ENCODE data around the gene RFC1. TPM values are rescaled to one million over a fixed set of nuclear protein-coding genes. Genes with fewer than 3 reads are reported as not detected.
"Not testable (repeated sequence)": the region's sequence is repeated elsewhere in the genome, so short reads cannot be mapped to it uniquely, and the experiment has no call there.

The RFC1 gene
- polyA plus RNA-seq, 2 donors, result 5.2 to 13.3 TPM

GRCh38 chr4:39292433-39292832 is 73.7 kb downstream of the RFC1 start:
- H3K4me3 ChIP-seq (ENCODE audit: low read depth in 1 of 2, low read length in 2 of 2); H3K27ac ChIP-seq (ENCODE audit: low read depth in 2 of 2, low read length in 1 of 2); H3K4me1 ChIP-seq (ENCODE audit: control insufficient read depth in 2 of 2, insufficient read depth in 2 of 2, low read length in 1 of 2); H3K9me3 ChIP-seq (ENCODE audit: control insufficient read depth in 2 of 2, insufficient read depth in 1 of 2, low read depth in 1 of 2, low read length in 1 of 2); H3K27me3 ChIP-seq (ENCODE audit: control insufficient read depth in 1 of 2, insufficient read depth in 2 of 2, low read length in 2 of 2): not testable (repeated sequence)
- peaks cover 5 to 19% of the 10 kb centered on the region in 2 donors for H3K36me3 ChIP-seq (ENCODE audit: control insufficient read depth in 2 of 2, insufficient read depth in 2 of 2, low read length in 1 of 2)
- 98% methylated on average over 5 of the region's 5 CpGs for WGBS, 2 donors

GRCh38 chr4:39291686-39292085 is 74.5 kb downstream of the RFC1 start:
- H3K27ac ChIP-seq (ENCODE audit: low read depth in 2 of 2, low read length in 1 of 2), result no peak overlapping the region
- 90 to 93% methylated on average over 2 of the region's 2 CpGs for WGBS, 2 donors
- no peak overlapping the region for H3K4me3 ChIP-seq (ENCODE audit: low read depth in 1 of 2, low read length in 2 of 2)
- H3K27me3 ChIP-seq (ENCODE audit: control insufficient read depth in 1 of 2, insufficient read depth in 2 of 2, low read length in 2 of 2), result no peaks in the 10 kb centered on the region
- no peaks in the 10 kb centered on the region for H3K9me3 ChIP-seq (ENCODE audit: control insufficient read depth in 2 of 2, insufficient read depth in 1 of 2, low read depth in 1 of 2, low read length in 1 of 2)
- H3K36me3 ChIP-seq (ENCODE audit: control insufficient read depth in 2 of 2, insufficient read depth in 2 of 2, low read length in 1 of 2), result peaks cover 7 to 19% of the 10 kb centered on the region in 2 donors
- no peaks in the 10 kb centered on the region for H3K4me1 ChIP-seq (ENCODE audit: control insufficient read depth in 2 of 2, insufficient read depth in 2 of 2, low read length in 1 of 2)

GRCh38 chr4:39287223-39287622 is 78.9 kb downstream of the RFC1 start:
- H3K27me3 ChIP-seq (ENCODE audit: control insufficient read depth in 1 of 2, insufficient read depth in 2 of 2, low read length in 2 of 2), result no peaks in the 10 kb centered on the region
- no peaks in the 10 kb centered on the region for H3K4me1 ChIP-seq (ENCODE audit: control insufficient read depth in 2 of 2, insufficient read depth in 2 of 2, low read length in 1 of 2)
- no peaks in the 10 kb centered on the region for H3K9me3 ChIP-seq (ENCODE audit: control insufficient read depth in 2 of 2, insufficient read depth in 1 of 2, low read depth in 1 of 2, low read length in 1 of 2)
- WGBS, 2 donors, result 90 to 93% methylated on average over 4 of the region's 4 CpGs
- no peak overlapping the region for H3K27ac ChIP-seq (ENCODE audit: low read depth in 2 of 2, low read length in 1 of 2)
- no peak overlapping the region for H3K4me3 ChIP-seq (ENCODE audit: low read depth in 1 of 2, low read length in 2 of 2)
- peaks cover 8 to 20% of the 10 kb centered on the region in 2 donors for H3K36me3 ChIP-seq (ENCODE audit: control insufficient read depth in 2 of 2, insufficient read depth in 2 of 2, low read length in 1 of 2)

GRCh38 chr4:39286263-39286662 is 79.9 kb downstream of the RFC1 start:
- Histone ChIP-seq H3K27ac (ENCODE audit: low read depth in 2 of 2, low read length in 1 of 2) (no peak overlapping the region), H3K4me1 (ENCODE audit: control insufficient read depth in 2 of 2, insufficient read depth in 2 of 2, low read length in 1 of 2) (no peaks in the 10 kb centered on the region), H3K27me3 (ENCODE audit: control insufficient read depth in 1 of 2, insufficient read depth in 2 of 2, low read length in 2 of 2) (no peaks in the 10 kb centered on the region), H3K36me3 (ENCODE audit: control insufficient read depth in 2 of 2, insufficient read depth in 2 of 2, low read length in 1 of 2) (peaks cover 8 to 13% of the 10 kb centered on the region in 2 donors), H3K9me3 (ENCODE audit: control insufficient read depth in 2 of 2, insufficient read depth in 1 of 2, low read depth in 1 of 2, low read length in 1 of 2) (no peaks in the 10 kb centered on the region), H3K4me3 (ENCODE audit: low read depth in 1 of 2, low read length in 2 of 2) (no peak overlapping the region)
- WGBS, 2 donors, result 93 to 97% methylated on average over 2 of the region's 2 CpGs

- 92 to 96% methylated on average over 2 of the region's 2 CpGs for WGBS, 2 donors
- no peaks in the 10 kb centered on the region for H3K27me3 ChIP-seq (ENCODE audit: control insufficient read depth in 1 of 2, insufficient read depth in 2 of 2, low read length in 2 of 2)
- no peaks in the 10 kb centered on the region for H3K9me3 ChIP-seq (ENCODE audit: control insufficient read depth in 2 of 2, insufficient read depth in 1 of 2, low read depth in 1 of 2, low read length in 1 of 2)
- peaks cover 8 to 13% of the 10 kb centered on the region in 2 donors for H3K36me3 ChIP-seq (ENCODE audit: control insufficient read depth in 2 of 2, insufficient read depth in 2 of 2, low read length in 1 of 2)
- H3K4me1 ChIP-seq (ENCODE audit: control insufficient read depth in 2 of 2, insufficient read depth in 2 of 2, low read length in 1 of 2), result no peaks in the 10 kb centered on the region
- no peak overlapping the region for H3K4me3 ChIP-seq (ENCODE audit: low read depth in 1 of 2, low read length in 2 of 2)
- H3K27ac ChIP-seq (ENCODE audit: low read depth in 2 of 2, low read length in 1 of 2), result no peak overlapping the region
Measured at GRCh38 chr4:39285853-39286252, 80.3 kb downstream of the RFC1 start.

- Histone ChIP-seq H3K4me1 (ENCODE audit: control insufficient read depth in 2 of 2, insufficient read depth in 2 of 2, low read length in 1 of 2) (no peaks in the 10 kb centered on the region), H3K27ac (ENCODE audit: low read depth in 2 of 2, low read length in 1 of 2) (no peak overlapping the region), H3K27me3 (ENCODE audit: control insufficient read depth in 1 of 2, insufficient read depth in 2 of 2, low read length in 2 of 2) (no peaks in the 10 kb centered on the region), H3K9me3 (ENCODE audit: control insufficient read depth in 2 of 2, insufficient read depth in 1 of 2, low read depth in 1 of 2, low read length in 1 of 2) (no peaks in the 10 kb centered on the region), H3K4me3 (ENCODE audit: low read depth in 1 of 2, low read length in 2 of 2) (no peak overlapping the region), H3K36me3 (ENCODE audit: control insufficient read depth in 2 of 2, insufficient read depth in 2 of 2, low read length in 1 of 2) (peaks cover 8 to 13% of the 10 kb centered on the region in 2 donors)
- 69 to 71% methylated on average over 7 of the region's 7 CpGs for WGBS, 2 donors
Measured at GRCh38 chr4:39285111-39285795, 80.9 kb downstream of the RFC1 start.

GRCh38 chr4:39280770-39281169 is 85.4 kb downstream of the RFC1 start:
- no peaks in the 10 kb centered on the region for H3K4me1 ChIP-seq (ENCODE audit: control insufficient read depth in 2 of 2, insufficient read depth in 2 of 2, low read length in 1 of 2)
- peaks cover 0 to 2% of the 10 kb centered on the region in 2 donors for H3K36me3 ChIP-seq (ENCODE audit: control insufficient read depth in 2 of 2, insufficient read depth in 2 of 2, low read length in 1 of 2)
- no peak overlapping the region for H3K4me3 ChIP-seq (ENCODE audit: low read depth in 1 of 2, low read length in 2 of 2)
- no peaks in the 10 kb centered on the region for H3K9me3 ChIP-seq (ENCODE audit: control insufficient read depth in 2 of 2, insufficient read depth in 1 of 2, low read depth in 1 of 2, low read length in 1 of 2)
- H3K27me3 ChIP-seq (ENCODE audit: control insufficient read depth in 1 of 2, insufficient read depth in 2 of 2, low read length in 2 of 2), result no peaks in the 10 kb centered on the region
- WGBS, 2 donors, result 96 to 98% methylated on average over 2 of the region's 2 CpGs
- no peak overlapping the region for H3K27ac ChIP-seq (ENCODE audit: low read depth in 2 of 2, low read length in 1 of 2)

GRCh38 chr4:39279416-39279815 is 86.7 kb downstream of the RFC1 start:
- no peak overlapping the region for H3K27ac ChIP-seq (ENCODE audit: low read depth in 2 of 2, low read length in 1 of 2)
- H3K9me3 ChIP-seq (ENCODE audit: control insufficient read depth in 2 of 2, insufficient read depth in 1 of 2, low read depth in 1 of 2, low read length in 1 of 2), result no peaks in the 10 kb centered on the region
- H3K27me3 ChIP-seq (ENCODE audit: control insufficient read depth in 1 of 2, insufficient read depth in 2 of 2, low read length in 2 of 2), result no peaks in the 10 kb centered on the region
- H3K4me1 ChIP-seq (ENCODE audit: control insufficient read depth in 2 of 2, insufficient read depth in 2 of 2, low read length in 1 of 2), result no peaks in the 10 kb centered on the region
- no peak overlapping the region for H3K4me3 ChIP-seq (ENCODE audit: low read depth in 1 of 2, low read length in 2 of 2)
- WGBS, 2 donors, result 78 to 87% methylated on average over 5 of the region's 5 CpGs
- peaks cover 0 to 5% of the 10 kb centered on the region in 2 donors for H3K36me3 ChIP-seq (ENCODE audit: control insufficient read depth in 2 of 2, insufficient read depth in 2 of 2, low read length in 1 of 2)

- H3K9me3 ChIP-seq (ENCODE audit: control insufficient read depth in 2 of 2, insufficient read depth in 1 of 2, low read depth in 1 of 2, low read length in 1 of 2), result no peaks in the 10 kb centered on the region
- H3K27me3 ChIP-seq (ENCODE audit: control insufficient read depth in 1 of 2, insufficient read depth in 2 of 2, low read length in 2 of 2), result no peaks in the 10 kb centered on the region
- no peak overlapping the region for H3K4me3 ChIP-seq (ENCODE audit: low read depth in 1 of 2, low read length in 2 of 2)
- H3K27ac ChIP-seq (ENCODE audit: low read depth in 2 of 2, low read length in 1 of 2), result no peak overlapping the region
- no peaks in the 10 kb centered on the region for H3K4me1 ChIP-seq (ENCODE audit: control insufficient read depth in 2 of 2, insufficient read depth in 2 of 2, low read length in 1 of 2)
- 87 to 93% methylated on average over 9 of the region's 9 CpGs for WGBS, 2 donors
- H3K36me3 ChIP-seq (ENCODE audit: control insufficient read depth in 2 of 2, insufficient read depth in 2 of 2, low read length in 1 of 2), result peaks cover 0 to 5% of the 10 kb centered on the region in 2 donors
Measured at GRCh38 chr4:39278476-39278875, 87.7 kb downstream of the RFC1 start.

- not testable (repeated sequence) for H3K36me3 ChIP-seq (ENCODE audit: control insufficient read depth in 2 of 2, insufficient read depth in 2 of 2, low read length in 1 of 2)
Measured at GRCh38 chr4:39277661-39278060, 88.5 kb downstream of the RFC1 start.

More at GRCh38 chr4:39277661-39278060, 88.5 kb downstream of the RFC1 start:
- H3K27me3 ChIP-seq (ENCODE audit: control insufficient read depth in 1 of 2, insufficient read depth in 2 of 2, low read length in 2 of 2); H3K27ac ChIP-seq (ENCODE audit: low read depth in 2 of 2, low read length in 1 of 2); H3K9me3 ChIP-seq (ENCODE audit: control insufficient read depth in 2 of 2, insufficient read depth in 1 of 2, low read depth in 1 of 2, low read length in 1 of 2); H3K4me1 ChIP-seq (ENCODE audit: control insufficient read depth in 2 of 2, insufficient read depth in 2 of 2, low read length in 1 of 2); H3K4me3 ChIP-seq (ENCODE audit: low read depth in 1 of 2, low read length in 2 of 2): not testable (repeated sequence)
- WGBS, 2 donors, result 87 to 89% methylated on average over 6 of the region's 6 CpGs
